DOHH2 (cell line): ENCODE results near the gene ANKS1B.

ENCODE experiments used
- CTCF ChIP-seq: fragments of 200-600 bp; sonication (generic); IDR thresholded peaks from one replicate; pipeline ENCODE4 v1.5.1; 2014; ENCODE audit warnings: antibody characterized with exemption, mild to moderate bottlenecking, low read depth, low read length; ENCODE audit not compliant: poor library complexity, severe bottlenecking
- EZH2phosphoT487 ChIP-seq: fragments of 200-600 bp; sonication (generic); IDR thresholded peaks from 2 replicates; pipeline ENCODE4 v1.6.1; 2017; ENCODE audit warnings: borderline replicate concordance, mild to moderate bottlenecking, antibody characterized with exemption, low read length, moderate library complexity, mixed read lengths

DNA sequence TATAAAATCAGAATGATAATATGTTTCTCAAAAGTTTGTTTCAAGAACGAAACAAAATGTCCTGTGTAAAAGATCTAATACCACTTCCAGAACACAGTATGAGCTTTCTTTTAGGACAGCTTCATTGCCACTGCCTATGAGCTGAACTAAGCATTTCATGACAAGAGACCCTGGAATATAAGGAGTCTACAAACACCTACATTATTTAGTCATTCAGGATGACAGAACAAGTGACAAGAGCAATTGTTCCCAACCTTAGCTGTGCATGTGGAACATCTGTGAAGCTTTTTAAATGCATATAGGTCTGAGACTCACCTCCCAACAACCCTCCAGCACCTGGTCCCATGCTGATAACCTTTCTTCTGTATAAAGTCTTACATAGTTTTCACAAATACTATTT is 440.3 kb downstream of the ANKS1B start:
- TF ChIP-seq EZH2phosphoT487 (no peak), CTCF (no peak)
